Naive thymus-derived CD4-positive, alpha-beta T cell (primary cell): ENCODE data around the gene ZDHHC17. TPM values are rescaled to one million over a fixed set of nuclear protein-coding genes. Genes with fewer than 3 reads are reported as not detected.

Experiments used
- ATAC-seq: fragments of 150-1000 bp; cut with Tn5 transposase; 2 replicates; pipeline ENCODE4 v1.10.0; 2021; ENCODE audit warnings: mild to moderate bottlenecking, moderate library complexity
- CTCF ChIA-PET: fragments of 350-600 bp; sonication (Branson Sonifier 250); formaldehyde crosslinking; loops from one replicate; lab custom pipeline; 2021; ENCODE audit warnings: antibody characterized with exemption; lab: Charles Lee
- POLR2A ChIA-PET: fragments of 350-600 bp; sonication (Branson Sonifier 250); formaldehyde crosslinking; loops from one replicate; lab custom pipeline; 2021; ENCODE audit warnings: antibody characterized with exemption, inconsistent platforms; lab: Charles Lee
- DNase-seq, 9 donors: peaks; one replicate each; pipeline versions ENCODE4 v3.0.0 to v3.0.0-alpha.2; 2020 to 2022; ENCODE audit warnings: mixed read lengths in 1 of 9
- H3K27ac ChIP-seq: one replicate; pipeline ENCODE4 v1.7.0; 2013; ENCODE audit warnings: mild to moderate bottlenecking, low read depth, low read length, moderate library complexity
- H3K27me3 ChIP-seq, 2 donors: one replicate each; pipeline ENCODE4 v1.7.0; 2013; ENCODE audit warnings: low read length in 2 of 2, mild to moderate bottlenecking in 2 of 2, moderate library complexity in 2 of 2; ENCODE audit not compliant: control insufficient read depth in 2 of 2, insufficient read depth in 2 of 2
- H3K36me3 ChIP-seq, 3 experiments: 1 replicate in 2 of 3; 2 replicates in 1 of 3; pipeline ENCODE4 v1.7.0; 2013; ENCODE audit warnings: low read length in 3 of 3, mild to moderate bottlenecking in 3 of 3, moderate library complexity in 1 of 3; ENCODE audit not compliant: insufficient read depth in 3 of 3, control insufficient read depth in 2 of 3
- H3K4me1 ChIP-seq, 2 donors: one replicate each; pipeline ENCODE4 v1.7.0; 2013; ENCODE audit warnings: low read length in 2 of 2, mild to moderate bottlenecking in 2 of 2, moderate library complexity in 1 of 2; ENCODE audit not compliant: control insufficient read depth in 2 of 2, insufficient read depth in 2 of 2
- H3K4me3 ChIP-seq: 2 replicates; pipeline ENCODE4 v1.7.0; 2013; ENCODE audit warnings: mild to moderate bottlenecking, low read length
- H3K9me3 ChIP-seq, 3 experiments: 1 replicate in 2 of 3; 2 replicates in 1 of 3; pipeline ENCODE4 v1.7.0; 2013; ENCODE audit warnings: low read length in 3 of 3; ENCODE audit not compliant: control insufficient read depth in 2 of 3
- H3K27ac Mint-ChIP-seq, 9 donors: one replicate each; pipeline ENCODE4 v1.8.0; 2020 to 2022; ENCODE audit warnings: mixed read lengths in 9 of 9, mild to moderate bottlenecking in 8 of 9, moderate library complexity in 5 of 9, inconsistent platforms in 2 of 9
- H3K27me3 Mint-ChIP-seq, 5 donors: one replicate each; pipeline ENCODE4 v1.8.0; 2021 to 2022; ENCODE audit warnings: mixed read lengths in 5 of 5, mild to moderate bottlenecking in 1 of 5
- H3K36me3 Mint-ChIP-seq, 5 donors: one replicate each; pipeline ENCODE4 v1.8.0; 2020 to 2022; ENCODE audit warnings: mixed read lengths in 5 of 5, mild to moderate bottlenecking in 3 of 5, inconsistent platforms in 1 of 5
- H3K4me1 Mint-ChIP-seq, 7 donors: one replicate each; pipeline ENCODE4 v1.8.0; 2020 to 2022; ENCODE audit warnings: mixed read lengths in 7 of 7, mild to moderate bottlenecking in 3 of 7, inconsistent platforms in 1 of 7
- H3K4me3 Mint-ChIP-seq, 10 donors: one replicate each; pipeline ENCODE4 v1.8.0; 2020 to 2022; ENCODE audit warnings: mild to moderate bottlenecking in 10 of 10, mixed read lengths in 10 of 10, moderate library complexity in 6 of 10, inconsistent platforms in 2 of 10
- H3K9me3 Mint-ChIP-seq, 11 donors: one replicate each; pipeline ENCODE4 v1.8.0; 2020 to 2022; ENCODE audit warnings: mixed read lengths in 11 of 11, mild to moderate bottlenecking in 4 of 11, inconsistent platforms in 1 of 11, moderate library complexity in 1 of 11
- intact Hi-C, 2 donors: fragments of 100-400 bp; cut with micrococcal nuclease; formaldehyde crosslinking; loops; one replicate each; pipeline ENCODE4 v1.15.1; 2023
- polyA plus RNA-seq, 2 donors: library from polyadenylated mRNA; unstranded; fragments of 300-500 nt; fragmentation: Illumina TruSeq; gene quantifications; one replicate each; pipeline ENCODE4 v1.2.3, GENCODE V29; 2021
- total RNA-seq, 6 experiments: library from RNA in 5 of 6; stranded (reverse) in 5 of 6; gene quantifications; 1 replicate in 5 of 6; 2 replicates in 1 of 6; pipeline ENCODE4 v1.2.3 and lab custom pipeline; 2021 to 2026

The ZDHHC17 gene
- total and polyA plus RNA-seq, 7 experiments from 2014 or later: 12.4 to 60.9 (median 47.9) TPM

GRCh38 chr12:76739896-76740295, 24.0 kb upstream of the ZDHHC17 start:
- Mint-ChIP-seq H3K36me3 (peaks cover 0 to 22% (median 5%) of the 10 kb centered on the region in 5 donors), H3K4me1 (peaks cover 0 to 2% (median 0%) of the 10 kb centered on the region in 7 donors), H3K27me3 (peaks cover 2 to 17% (median 9%) of the 10 kb centered on the region in 5 donors), H3K4me3 (no peak overlapping the region), H3K9me3 (peaks cover 8 to 27% (median 15%) of the 10 kb centered on the region in 11 donors), H3K27ac (no peak overlapping the region)
- Histone ChIP-seq H3K9me3 (no peaks in the 10 kb centered on the region), H3K27ac (no peak overlapping the region), H3K4me1 (no peaks in the 10 kb centered on the region), H3K27me3 (no peaks in the 10 kb centered on the region), H3K4me3 (no peak overlapping the region), H3K36me3 (no peaks in the 10 kb centered on the region)
- intact Hi-C loops: no loop called here
- DNase-seq (no peak), ATAC-seq (no peak)
- CTCF ChIA-PET: no interaction called here
- POLR2A ChIA-PET: no interaction called here

GRCh38 chr12:76740501-76740900, 23.4 kb upstream of the ZDHHC17 start:
- POLR2A ChIA-PET: no interaction called here
- Mint-ChIP-seq H3K27me3 (peaks cover 2 to 17% (median 9%) of the 10 kb centered on the region in 5 donors), H3K4me1 (peaks cover 0 to 2% (median 0%) of the 10 kb centered on the region in 7 donors), H3K27ac (no peak overlapping the region), H3K36me3 (peaks cover 0 to 22% (median 5%) of the 10 kb centered on the region in 5 donors), H3K4me3 (no peak overlapping the region), H3K9me3 (peaks cover 8 to 27% (median 15%) of the 10 kb centered on the region in 11 donors)
- CTCF ChIA-PET: no interaction called here
- H3K4me1 ChIP-seq: no peaks in the 10 kb centered on the region
- no peak overlapping the region for H3K4me3 ChIP-seq
- ATAC-seq (no peak), DNase-seq (no peak)
- no peaks in the 10 kb centered on the region for H3K27me3 ChIP-seq
- no peak overlapping the region for H3K27ac ChIP-seq
- H3K36me3 ChIP-seq: no peaks in the 10 kb centered on the region
- H3K9me3 ChIP-seq: no peaks in the 10 kb centered on the region
- intact Hi-C loops: no loop called here

- ATAC-seq: no peak
- Mint-ChIP-seq H3K27ac (no peak overlapping the region), H3K36me3 (no peaks in the 10 kb centered on the region), H3K4me1 (no peaks in the 10 kb centered on the region), H3K27me3 (peaks cover 0 to 17% (median 5%) of the 10 kb centered on the region in 5 donors), H3K4me3 (no peak overlapping the region), H3K9me3 (no peaks in the 10 kb centered on the region)
- ChIA-PET CTCF (no interaction called here), POLR2A (no interaction called here)
- intact Hi-C loops: no loop called here
- H3K9me3 ChIP-seq: no peaks in the 10 kb centered on the region
- no peak overlapping the region for H3K27ac ChIP-seq
- DNase-seq: no peak
- no peaks in the 10 kb centered on the region for H3K27me3 ChIP-seq
- H3K36me3 ChIP-seq: no peaks in the 10 kb centered on the region
- no peaks in the 10 kb centered on the region for H3K4me1 ChIP-seq
- H3K4me3 ChIP-seq: no peak overlapping the region
Measured at GRCh38 chr12:76745343-76745742, 18.6 kb upstream of the ZDHHC17 start.

- Histone ChIP-seq H3K4me3 (no peak overlapping the region), H3K36me3 (no peaks in the 10 kb centered on the region), H3K9me3 (no peaks in the 10 kb centered on the region), H3K27ac (no peak overlapping the region), H3K4me1 (no peaks in the 10 kb centered on the region), H3K27me3 (no peaks in the 10 kb centered on the region)
- H3K27me3 Mint-ChIP-seq: peaks cover 0 to 17% (median 5%) of the 10 kb centered on the region in 5 donors
- ATAC-seq (no peak), DNase-seq (no peak)
- CTCF ChIA-PET: no interaction called here
- H3K4me1 Mint-ChIP-seq: no peaks in the 10 kb centered on the region
- H3K27ac Mint-ChIP-seq: no peak overlapping the region
- no peaks in the 10 kb centered on the region for H3K36me3 Mint-ChIP-seq
- H3K9me3 Mint-ChIP-seq: peaks cover 0 to 2% (median 0%) of the 10 kb centered on the region in 11 donors
- POLR2A ChIA-PET: interaction anchor here (0.7 kb wide), 1 partner anchor 74 kb away, joined by 3 read pairs; no protein-coding TSS in a partner anchor
- H3K4me3 Mint-ChIP-seq: no peak overlapping the region
- intact Hi-C loops: no loop called here
Measured at GRCh38 chr12:76746516-76746915, 17.4 kb upstream of the ZDHHC17 start.

- ChIA-PET CTCF (no interaction called here), POLR2A (no interaction called here)
- Mint-ChIP-seq H3K4me3 (no peak overlapping the region), H3K4me1 (no peaks in the 10 kb centered on the region), H3K27me3 (peaks cover 0 to 17% (median 5%) of the 10 kb centered on the region in 5 donors), H3K27ac (no peak overlapping the region), H3K9me3 (peaks cover 0 to 2% (median 0%) of the 10 kb centered on the region in 11 donors), H3K36me3 (no peaks in the 10 kb centered on the region)
- Histone ChIP-seq H3K4me3 (no peak overlapping the region), H3K9me3 (no peaks in the 10 kb centered on the region), H3K36me3 (no peaks in the 10 kb centered on the region), H3K27ac (no peak overlapping the region), H3K27me3 (no peaks in the 10 kb centered on the region), H3K4me1 (no peaks in the 10 kb centered on the region)
- intact Hi-C loops: no loop called here
- ATAC-seq (no peak), DNase-seq (no peak)
Measured at GRCh38 chr12:76747245-76747644, 16.7 kb upstream of the ZDHHC17 start.

- DNase-seq (no peak), ATAC-seq (no peak)
- CTCF ChIA-PET: interaction anchor here (0.6 kb wide), 1 partner anchor 1252 kb away, joined by 4 read pairs; no protein-coding TSS in a partner anchor
- intact Hi-C loops: no loop called here
- no peaks in the 10 kb centered on the region for H3K9me3 ChIP-seq
- Mint-ChIP-seq H3K36me3 (no peaks in the 10 kb centered on the region), H3K27me3 (peaks cover 0 to 22% (median 0%) of the 10 kb centered on the region in 5 donors), H3K4me3 (no peak overlapping the region), H3K27ac (no peak overlapping the region), H3K4me1 (no peaks in the 10 kb centered on the region), H3K9me3 (peaks cover 0 to 3% (median 0%) of the 10 kb centered on the region in 11 donors)
- H3K27ac ChIP-seq: no peak overlapping the region
- POLR2A ChIA-PET: interaction anchor here (0.7 kb wide), 1 partner anchor 29 kb away, joined by 3 read pairs; no protein-coding TSS in a partner anchor
- H3K4me1 ChIP-seq: no peaks in the 10 kb centered on the region
- no peaks in the 10 kb centered on the region for H3K27me3 ChIP-seq
- H3K36me3 ChIP-seq: no peaks in the 10 kb centered on the region
- H3K4me3 ChIP-seq: no peak overlapping the region
Measured at GRCh38 chr12:76755829-76756379, 8.0 kb upstream of the ZDHHC17 start.

GRCh38 chr12:76757694-76758093, 6.2 kb upstream of the ZDHHC17 start:
- no peak for ATAC-seq

More at GRCh38 chr12:76757694-76758093, 6.2 kb upstream of the ZDHHC17 start:
- no peaks in the 10 kb centered on the region for H3K27me3 ChIP-seq
- no peaks in the 10 kb centered on the region for H3K4me1 ChIP-seq
- CTCF ChIA-PET: no interaction called here
- H3K9me3 ChIP-seq: no peaks in the 10 kb centered on the region
- no peak overlapping the region for H3K27ac Mint-ChIP-seq
- POLR2A ChIA-PET: no interaction called here
- no peak for DNase-seq
- peaks cover 0 to 26% (median 0%) of the 10 kb centered on the region in 5 donors for H3K27me3 Mint-ChIP-seq
- intact Hi-C loops: no loop called here
- H3K27ac ChIP-seq: no peak overlapping the region
- no peaks in the 10 kb centered on the region for H3K36me3 Mint-ChIP-seq
- H3K4me3 Mint-ChIP-seq: no peak overlapping the region
- H3K4me3 ChIP-seq: no peak overlapping the region
- peaks cover 0 to 8% (median 4%) of the 10 kb centered on the region in 7 donors for H3K4me1 Mint-ChIP-seq
- no peaks in the 10 kb centered on the region for H3K36me3 ChIP-seq
- H3K9me3 Mint-ChIP-seq: peaks cover 0 to 3% (median 0%) of the 10 kb centered on the region in 11 donors
